K562 (cell line): ENCODE measurements around the gene KLHL41. TPM values are rescaled to one million over a fixed set of nuclear protein-coding genes. Genes with fewer than 3 reads are reported as not detected.

Source experiments
- ATAC-seq: fragments of 200-7000 bp; cut with Tn5 transposase; 3 replicates; pipeline ENCODE4 v1.9.1; 2020; ENCODE audit warnings: moderate library complexity
- BruUV-seq: library from RNA; stranded (reverse); fragments of 400-500 nt; replicated peaks from 2 replicates; lab custom pipeline; 2021; lab: Mats Ljungman, UMichigan
- CTCF ChIA-PET: fragments of 300-600 bp; formaldehyde crosslinking; extraction: SDS; loops from one replicate; lab custom pipeline; 2021; ENCODE audit warnings: low intra/inter-chr PET ratio; lab: Yijun Ruan, JAX
- POLR2A ChIA-PET: fragments of 300-600, 350-650 bp; sonication (Branson Sonifier 250); formaldehyde crosslinking; extraction: SDS; loops from one replicate; lab custom pipeline; 2021; ENCODE audit warnings: antibody characterized with exemption, inconsistent platforms; lab: Yijun Ruan, JAX
- DNase-seq, 4 experiments: peaks; one replicate each; pipeline versions ENCODE4 v3.0.0 to v3.0.0-alpha.2; 2011 to 2018; ENCODE audit warnings: low spot score in 3 of 4, mixed read lengths in 3 of 4; ENCODE audit errors: extremely low read depth in 1 of 4
- FAIRE-seq: peaks from 2 replicates; lab custom pipeline; 2011; peaks lifted over from hg19 to GRCh38; lab: Jason Lieb, UNC
- H2AFZ ChIP-seq: 2 replicates; pipeline ENCODE4 v1.6.0; 2011; ENCODE audit warnings: low read depth, low read length, control low read depth, inconsistent platforms
- H3K27ac ChIP-seq: fragments of 200-600 bp; 3 replicates; pipeline ENCODE4 v1.8.0; 2011; ENCODE audit warnings: low read depth, mild to moderate bottlenecking, control low read depth, inconsistent platforms, low read length, moderate library complexity, mixed read lengths; ENCODE audit errors: extremely low read depth
- H3K27me3 ChIP-seq, 2 experiments: fragments of 300-600 bp in 1 of 2; 2 replicates in 1 of 2; 3 replicates in 1 of 2; pipeline versions ENCODE4 v1.6.0 to v1.8.0; 2011; ENCODE audit warnings: inconsistent platforms in 2 of 2, low read length in 2 of 2, mild to moderate bottlenecking in 1 of 2, mixed read lengths in 1 of 2, moderate library complexity in 1 of 2; ENCODE audit not compliant: control insufficient read depth in 2 of 2, insufficient read depth in 2 of 2
- H3K36me3 ChIP-seq: fragments of 300-600 bp; 3 replicates; pipeline ENCODE4 v1.8.0; 2011; ENCODE audit warnings: mild to moderate bottlenecking, low read length, inconsistent platforms; ENCODE audit not compliant: control insufficient read depth, insufficient read depth
- H3K4me1 ChIP-seq, 2 experiments: fragments of 200-600 bp in 1 of 2; replicated peaks in 1 of 2; 2 replicates in 1 of 2; 3 replicates in 1 of 2; pipeline versions ENCODE4 v1.5.1 to v1.8.0; 2011; ENCODE audit warnings: inconsistent platforms in 2 of 2, low read length in 2 of 2, mild to moderate bottlenecking in 1 of 2, mixed read lengths in 1 of 2, moderate library complexity in 1 of 2; ENCODE audit not compliant: control insufficient read depth in 2 of 2, insufficient read depth in 2 of 2
- H3K4me2 ChIP-seq: 2 replicates; pipeline ENCODE4 v1.6.1; 2011; ENCODE audit warnings: low read length, control low read depth, inconsistent platforms, mixed read lengths; ENCODE audit not compliant: insufficient read depth
- H3K4me3 ChIP-seq: fragments of 200-600 bp; sonication (generic), shearing (Covaris generic); 2 replicates; pipeline ENCODE4 v1.5.1; 2016; ENCODE audit warnings: control low read depth, inconsistent platforms
- H3K79me2 ChIP-seq: fragments of 200-600 bp; 3 replicates; pipeline ENCODE4 v1.8.0; 2011; ENCODE audit warnings: low read length, inconsistent platforms; ENCODE audit not compliant: control insufficient read depth, insufficient read depth
- H3K9ac ChIP-seq, 2 experiments: 2 replicates each; pipeline versions ENCODE4 v1.6.0 to v1.6.1; 2011; ENCODE audit warnings: low read depth in 2 of 2, low read length in 2 of 2, control low read depth in 1 of 2, inconsistent platforms in 1 of 2, mild to moderate bottlenecking in 1 of 2, mixed read lengths in 1 of 2; ENCODE audit not compliant: insufficient read depth in 1 of 2
- H3K9me1 ChIP-seq: one replicate; pipeline ENCODE4 v1.6.0; 2011; ENCODE audit warnings: inconsistent platforms, mild to moderate bottlenecking, low read length, moderate library complexity; ENCODE audit not compliant: control insufficient read depth, insufficient read depth
- H3K9me3 ChIP-seq: replicated peaks from 2 replicates; pipeline ENCODE4 v1.5.1; 2011; ENCODE audit warnings: low read depth, low read length, inconsistent platforms; ENCODE audit not compliant: control insufficient read depth, insufficient read depth
- H4K20me1 ChIP-seq: replicated peaks from 2 replicates; pipeline ENCODE4 v1.6.1; 2011; ENCODE audit warnings: low read length, inconsistent platforms, mixed read lengths; ENCODE audit not compliant: control insufficient read depth, insufficient read depth
- GATAD2B ChIP-seq: fragments of 450-650 bp; IDR thresholded peaks from 2 replicates; pipeline ENCODE4 v1.6.1; 2017; ENCODE audit warnings: mild to moderate bottlenecking, borderline replicate concordance
- GTF2E2 ChIP-seq: fragments of 200-800 bp; sonication (Bioruptor generic); IDR thresholded peaks from 2 replicates; pipeline ENCODE4 v1.6.1; 2016; ENCODE audit warnings: missing genetic modification characterization, missing compliant biosample characterization
- IRF2 ChIP-seq: sonication (generic); formaldehyde crosslinking; IDR thresholded peaks from 2 replicates; pipeline ENCODE4 v1.8.1; 2022; ENCODE audit warnings: mild to moderate bottlenecking, missing genetic modification reagents
- KDM1A ChIP-seq, 2 experiments: fragments of 450-650 bp; IDR thresholded peaks; 2 replicates each; pipeline ENCODE4 v1.6.1; 2016; ENCODE audit warnings: mild to moderate bottlenecking in 2 of 2
- KDM4B ChIP-seq, 2 experiments: fragments of 450-650 bp in 1 of 2; sonication (generic) in 1 of 2; IDR thresholded peaks; 2 replicates each; pipeline ENCODE4 v1.6.1; 2016 to 2017; ENCODE audit warnings: borderline replicate concordance in 2 of 2, antibody characterized with exemption in 1 of 2, low read depth in 1 of 2, mild to moderate bottlenecking in 1 of 2
- MTA1 ChIP-seq: fragments of 450-650 bp; IDR thresholded peaks from 2 replicates; pipeline ENCODE4 v1.6.1; 2017; ENCODE audit warnings: borderline replicate concordance
- PHF21A ChIP-seq: fragments of 450-650 bp; IDR thresholded peaks from 2 replicates; pipeline ENCODE4 v1.6.1; 2017; ENCODE audit warnings: low read depth, borderline replicate concordance
- SMARCA5 ChIP-seq: fragments of 450-650 bp; IDR thresholded peaks from 2 replicates; pipeline ENCODE4 v1.6.1; 2016
- XRCC3 ChIP-seq: fragments of 450-650 bp; IDR thresholded peaks from 2 replicates; pipeline ENCODE4 v1.6.1; 2017; ENCODE audit warnings: mild to moderate bottlenecking, moderate library complexity
- WGBS: fragments of 100-300 bp; shearing (Covaris generic); methylation state at CpG from one replicate; pipeline ENCODE4 v1.1.6; 2016; ENCODE audit warnings: low coverage, mixed read lengths; ENCODE audit not compliant: insufficient coverage; ENCODE audit errors: missing lambda C conversion rate; 5-methylcytosine and 5-hydroxymethylcytosine counted together
- in situ Hi-C: fragments of 300-500 bp; cut with MboI; formaldehyde crosslinking; loops from 4 replicates; pipeline ENCODE4 v1.15.0; 2018; ENCODE audit warnings: inconsistent platforms, mixed read lengths
- intact Hi-C: fragments of 100-400 bp; cut with micrococcal nuclease; formaldehyde crosslinking; loops from 2 replicates; pipeline ENCODE4 v1.14.2; 2022
- polyA plus RNA-seq, 8 experiments: library from polyadenylated mRNA; depleted of rRNA in 4 of 8; stranded (reverse) in 5 of 8; unstranded in 3 of 8; fragments of >200 nt; fragmentation: Nextera tagmentation in 2 of 8; fragmentation: Illumina TruSeq in 1 of 8; extraction: Ambion mirVana in 2 of 8; extraction: Trizol in 1 of 8; gene quantifications; 2 replicates each; pipeline versions ENCODE4 v1.2.1 to v1.2.3, GENCODE V29; 2011 to 2014; ENCODE audit warnings: inconsistent platforms in 1 of 8, missing spikeins in 1 of 8
- total RNA-seq, 7 experiments: library from RNA; depleted of rRNA in 6 of 7; stranded (reverse); fragments of >200 nt in 6 of 7; fragmentation: Illumina TruSeq in 2 of 7; extraction: Trizol in 2 of 7; gene quantifications; 2 replicates each; pipeline versions ENCODE4 v1.2.1 to v1.2.3, GENCODE V29; 2011 to 2021; ENCODE audit warnings: low replicate concordance in 1 of 7

Gene KLHL41
- total and polyA plus RNA-seq, 9 of the 15 experiments (the other 6 are each of a cell fraction or from before 2014, with no cell fraction given): 0.05 to 1.5 (median 0.09) TPM

DNA sequence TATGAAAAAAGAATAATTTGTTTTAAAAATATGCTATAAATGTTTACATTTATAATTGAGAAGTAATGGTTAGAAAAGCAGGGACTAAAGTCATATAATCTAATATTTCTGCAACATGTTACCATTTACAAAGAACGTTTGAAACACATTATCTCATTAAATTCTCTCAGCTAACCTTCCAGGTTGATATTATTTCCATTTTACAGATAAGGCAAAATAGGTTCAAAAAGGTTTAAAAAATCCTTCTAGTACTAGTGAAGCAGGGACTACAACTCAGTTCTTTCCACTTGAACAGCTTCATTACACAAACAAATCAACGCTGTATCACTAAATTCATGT, 63.3 kb downstream of the KLHL41 start:
- Histone ChIP-seq H3K9me1 (no peaks in the 10 kb centered on the region), H3K36me3 (peaks cover 27% of the 10 kb centered on the region), H3K27me3 (no peaks in the 10 kb centered on the region), H3K4me1 (peaks cover 4 to 18% of the 10 kb centered on the region in 2 experiments; a peak in 4 of 5 replicates), H3K9me3 (no peaks in the 10 kb centered on the region), H4K20me1 (no peaks in the 10 kb centered on the region), H3K9ac (peak overlapping the region; percentile 80 to 88), H3K4me2 (peak overlapping the region; percentile 95), H3K4me3 (peak overlapping the region; percentile 61), H2AFZ (peak overlapping the region; percentile 87), H3K79me2 (peaks cover 56% of the 10 kb centered on the region), H3K27ac (peak overlapping the region; percentile 85)
- no peak for DNase-seq
- ChIA-PET POLR2A (interaction anchor here (0.7 to 3.4 kb wide), 11 partner anchors 7 to 903 kb away, joined by 3 to 17 read pairs (median 5); partner anchors contain the start of genes PPIG and SSB), CTCF (no interaction called here)
- ATAC-seq: no peak
- in situ Hi-C loops (no loop called here), intact Hi-C loops (loop anchor here (1.0 to 10.0 kb wide), 3 partner anchors 12 to 352 kb away; partner anchors contain the start of gene PPIG)
- no TSS peak for BruUV-seq
- FAIRE-seq: no peak
- 0% methylated on average over 2 of the region's 2 CpGs for WGBS
- TF ChIP-seq IRF2 (CRISPR knock-in tag): no peak
- TF ChIP-seq GTF2E2: peak; percentile 40; the same call in 1 of the 2 replicates
- TF ChIP-seq KDM4B (IDR thresholded peaks at IDR 0.05; ENCODE audit: borderline replicate concordance in 2 of 2, low read depth in 1 of 2): 0 out of 4 replicates have a peak, but pooled peaks of 1 of the 2 experiments have one; percentile 23
- TF ChIP-seq MTA1: no peak
- no peak for TF ChIP-seq PHF21A
- 0 out of 2 replicates have a peak, but pooled peaks have one; percentile 6 for TF ChIP-seq GATAD2B
- TF ChIP-seq SMARCA5: 0 out of 2 replicates have a peak, but pooled peaks have one; percentile 38
- TF ChIP-seq XRCC3: 0 out of 2 replicates have a peak, but pooled peaks have one; percentile 61
- TF ChIP-seq KDM1A (IDR thresholded peaks at IDR 0.05): peak in 1 of 2 experiments; percentile 82; a peak in 3 of 4 replicates
- TF ChIP-seq, all 486 proteins: peak for 6
